GM11168 (cell line): ENCODE data around the gene UTP15.

ENCODE experiments used
- in situ Hi-C: fragments of 300-500 bp; cut with MboI; formaldehyde crosslinking; loops from one replicate; pipeline ENCODE4 v1.12.0; 2022; ENCODE audit warnings: low sequenced_read_pairs; ENCODE audit not compliant: unreplicated experiment

The UTP15 gene

DNA sequence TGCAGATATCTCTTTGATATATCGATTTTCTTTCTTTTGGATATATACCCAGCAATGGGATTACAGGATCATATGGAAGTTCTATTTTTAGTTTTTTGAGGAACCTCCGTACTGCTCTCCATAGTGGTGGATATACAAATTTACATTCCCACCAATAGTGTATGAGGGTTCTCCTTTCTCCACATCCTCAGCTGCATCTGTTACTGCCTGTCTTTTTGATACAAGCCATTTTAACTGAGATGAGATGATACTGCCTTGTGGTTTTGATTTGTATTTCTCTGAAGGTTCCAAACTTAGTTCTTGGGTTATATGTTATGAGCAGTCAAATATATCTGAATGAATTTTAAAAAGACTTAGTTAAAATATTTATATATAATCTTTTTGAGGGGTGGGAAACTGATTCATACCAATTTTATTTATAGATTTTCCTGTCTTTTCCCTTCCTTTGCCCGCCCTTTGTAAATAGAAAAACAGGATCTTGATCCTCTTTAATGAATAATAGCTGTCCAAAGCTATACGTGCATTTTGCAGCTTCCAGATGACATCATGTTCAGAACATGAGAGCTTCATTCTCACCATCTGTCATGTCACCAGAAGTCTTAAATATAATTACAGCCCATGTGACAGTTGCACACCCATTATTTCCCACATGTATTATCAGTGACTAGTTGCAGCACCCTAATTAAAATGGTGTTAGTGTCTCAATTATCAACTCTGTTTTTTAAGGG, 54.2 kb downstream of the UTP15 start:
- in situ Hi-C loops, result no loop called here

DNA sequence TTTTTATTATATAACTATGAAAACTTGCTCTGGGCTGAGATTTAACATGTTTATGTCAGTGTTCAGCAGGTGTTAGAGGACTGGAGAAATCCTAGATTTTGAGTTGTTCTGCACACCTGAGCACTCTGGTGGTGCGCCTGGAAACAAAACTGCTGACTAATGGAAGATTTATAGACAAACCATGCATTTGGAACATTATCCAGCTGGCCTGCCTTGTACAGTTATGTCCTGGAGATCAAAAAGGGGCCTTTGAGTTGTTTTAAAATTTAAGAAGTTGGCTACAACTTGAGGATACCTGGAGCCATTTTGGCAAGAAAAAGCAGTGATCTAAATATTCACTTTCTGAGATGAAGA, 54.8 kb downstream of the UTP15 start:
- in situ Hi-C loops, result no loop called here

DNA sequence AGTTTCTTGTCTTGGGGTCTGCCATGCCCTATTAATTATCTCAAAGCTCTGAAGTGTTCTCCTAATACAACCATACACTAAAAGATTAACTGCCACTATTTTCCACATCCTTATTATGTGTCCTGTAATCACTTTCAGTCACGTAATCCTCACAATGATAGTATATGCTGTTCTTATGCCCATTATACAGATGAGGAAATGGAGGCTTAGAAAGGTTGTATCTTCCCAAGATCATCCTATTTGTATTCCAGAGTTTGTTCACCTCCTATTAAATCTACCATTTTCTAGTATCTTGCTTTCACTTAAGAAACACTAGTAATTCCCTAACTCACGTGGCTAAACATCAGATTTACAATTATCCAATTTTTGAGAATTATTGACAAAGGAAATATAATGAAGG, 57.5 kb downstream of the UTP15 start:
- in situ Hi-C loops, result no loop called here

DNA sequence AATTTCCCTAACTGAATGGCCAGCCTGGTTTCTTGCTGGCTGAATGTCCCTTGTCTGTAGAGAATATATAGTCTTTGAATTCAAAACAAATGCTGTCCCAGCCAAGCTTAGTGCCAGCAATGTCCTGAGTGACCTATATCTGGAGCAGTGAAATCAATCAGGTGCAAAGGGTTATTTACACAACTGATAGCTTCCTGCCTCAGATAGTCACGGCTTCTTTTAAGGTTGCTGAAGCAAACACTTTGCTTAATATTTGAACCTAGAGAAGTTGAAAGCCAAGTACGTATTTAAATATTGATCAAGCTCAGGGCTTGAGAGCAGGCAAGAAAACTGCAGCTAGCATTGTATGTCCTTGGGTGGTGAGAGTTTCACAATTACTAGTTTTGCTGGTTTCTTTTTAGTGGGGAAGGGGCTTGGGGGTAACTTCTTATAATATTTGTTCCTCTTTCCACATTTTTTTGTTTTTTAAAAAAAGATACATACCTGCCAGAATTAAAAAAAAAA, 58.4 kb downstream of the UTP15 start:
- in situ Hi-C loops, result no loop called here

DNA sequence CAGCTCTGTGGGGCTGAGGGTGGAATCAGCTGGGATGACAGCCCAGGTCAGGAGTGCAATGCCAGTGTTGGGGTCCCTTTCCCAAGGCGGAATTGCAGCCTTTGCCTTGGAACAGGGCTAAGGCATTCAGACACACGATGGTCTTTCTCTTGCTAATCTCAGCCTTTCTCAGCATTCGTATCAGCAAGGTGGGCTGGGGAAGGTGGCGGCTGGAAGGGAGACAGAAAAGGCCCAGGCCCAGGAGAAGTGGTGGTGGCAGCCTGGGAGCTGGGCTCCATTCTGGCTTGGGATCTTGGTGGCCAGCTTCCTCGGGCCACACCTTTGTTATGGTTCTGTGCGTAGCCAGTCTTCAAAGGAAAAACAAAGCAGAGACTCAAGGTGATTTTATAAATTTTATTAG, 59.3 kb downstream of the UTP15 start:
- in situ Hi-C loops, result no loop called here

DNA sequence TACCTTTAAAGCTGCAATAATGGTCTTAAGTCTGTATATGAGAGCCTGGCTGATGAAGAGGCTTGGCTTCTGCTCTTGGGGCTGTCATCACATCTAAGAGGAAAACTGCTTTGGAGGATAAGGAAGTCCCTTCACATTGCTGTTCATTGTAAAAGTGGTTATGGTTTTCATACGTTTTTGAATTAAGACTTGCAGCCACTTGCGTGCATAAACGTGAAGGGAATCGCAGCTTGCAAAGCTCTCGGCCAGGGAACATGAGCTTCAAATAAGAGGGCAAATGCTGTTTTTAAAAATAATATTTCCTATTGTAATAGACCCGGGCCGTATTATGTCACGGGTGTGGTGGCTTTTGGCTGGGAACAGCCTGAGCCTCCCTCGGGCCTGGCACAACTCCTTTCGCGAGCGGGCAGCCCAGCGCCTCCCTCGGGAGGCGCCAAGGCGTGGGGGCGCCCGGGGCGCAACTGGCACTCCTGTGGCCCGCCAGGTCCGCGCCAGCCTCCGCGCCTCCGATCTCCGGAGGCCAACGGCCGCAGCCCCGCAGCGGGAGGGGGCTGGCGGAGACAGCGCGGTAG, 59.9 kb downstream of the UTP15 start:
- in situ Hi-C loops, result no loop called here

DNA sequence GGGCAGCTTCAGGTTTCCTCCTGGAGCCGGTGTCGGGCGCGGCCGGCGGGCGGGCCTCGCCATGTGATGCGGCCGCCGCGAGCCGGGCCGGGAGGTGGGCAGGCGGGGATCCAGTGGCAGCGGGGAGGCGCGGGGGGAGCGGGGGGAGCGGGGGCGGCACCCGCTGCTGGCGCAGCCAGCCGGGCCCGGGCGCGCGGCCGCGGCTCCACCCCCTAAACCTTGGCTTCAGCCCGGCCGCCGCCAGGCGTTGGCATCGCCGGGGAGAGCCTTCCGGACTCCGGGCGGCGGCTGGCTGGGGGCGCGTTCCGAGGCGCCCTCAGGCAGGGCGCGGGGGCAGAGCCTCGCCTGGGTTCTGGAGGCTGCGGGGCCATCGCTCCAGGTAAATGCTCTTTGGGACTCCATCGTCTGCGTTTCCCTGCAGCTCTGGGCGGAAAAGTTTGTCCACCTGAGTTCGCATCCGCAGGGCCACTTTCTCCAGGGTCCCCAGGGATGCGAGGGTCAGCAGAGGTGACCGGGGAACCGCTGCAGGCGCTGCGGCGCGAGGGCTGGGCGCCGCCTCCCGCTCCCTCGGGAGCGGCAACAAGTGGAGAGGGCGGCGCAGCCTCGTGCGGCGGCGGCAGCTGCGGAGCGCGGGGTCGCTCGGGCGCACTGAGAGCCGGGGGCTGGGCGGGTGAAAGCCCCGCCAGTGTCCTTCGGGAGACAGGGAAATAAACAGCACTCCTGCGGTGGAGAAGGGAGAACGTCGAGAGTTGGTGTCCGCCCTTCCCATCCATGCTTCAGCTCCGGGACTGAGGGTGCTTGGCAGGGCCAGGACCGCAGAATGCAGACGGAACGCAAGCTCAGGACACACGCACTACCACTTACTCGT, 60.6 kb downstream of the UTP15 start, which contains the start of gene ARHGEF28:
ARHGEF28 (plus strand) TSS at position 253 of the 868 bp plus-strand sequence. CDS start 58,656 bp downstream, outside the sequence.
- in situ Hi-C loops, result no loop called here

DNA sequence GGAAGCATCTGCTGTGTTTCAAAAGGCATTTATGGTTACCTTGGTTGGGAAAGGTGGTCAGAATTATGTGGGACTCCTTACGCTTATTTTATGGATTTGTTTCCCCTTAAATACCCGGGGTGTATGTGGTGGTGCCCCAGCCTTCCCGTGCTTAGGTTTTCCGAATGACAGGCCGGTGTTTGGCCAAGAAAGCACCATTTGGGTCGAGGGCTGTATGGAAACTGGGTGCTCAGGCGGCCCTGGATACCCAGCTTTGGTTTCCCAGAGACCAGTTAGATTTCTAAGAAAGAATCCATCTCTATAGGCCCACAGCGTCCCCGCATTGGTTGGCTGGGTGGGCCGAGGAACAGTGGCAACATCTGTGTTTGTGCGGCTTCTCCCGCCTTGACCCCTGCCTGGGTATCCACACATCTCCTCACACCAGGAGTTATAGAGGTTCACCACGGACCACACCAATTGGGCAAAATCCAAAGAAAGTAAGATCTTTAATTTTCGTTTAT, 61.3 kb downstream of the UTP15 start:
- in situ Hi-C loops, result no loop called here

DNA sequence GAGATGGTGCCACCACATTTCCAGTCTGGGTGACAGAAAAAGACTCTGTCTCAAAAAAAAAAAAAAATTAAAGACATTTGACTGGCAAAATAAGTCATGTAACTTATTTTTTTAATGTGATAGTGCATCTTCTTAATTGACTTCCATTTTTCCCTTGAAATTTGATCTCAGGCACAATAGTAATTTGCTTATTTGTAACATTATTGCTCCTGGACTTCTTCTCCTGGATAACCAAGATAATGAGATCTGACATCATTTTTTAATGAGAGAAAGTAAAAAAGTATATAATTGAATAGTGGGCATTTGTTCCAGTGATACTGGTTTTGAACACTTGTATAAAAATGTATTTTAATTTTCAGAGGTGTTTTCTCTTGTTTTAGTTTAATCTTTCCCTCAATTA, 63.9 kb downstream of the UTP15 start:
- in situ Hi-C loops, result no loop called here

DNA sequence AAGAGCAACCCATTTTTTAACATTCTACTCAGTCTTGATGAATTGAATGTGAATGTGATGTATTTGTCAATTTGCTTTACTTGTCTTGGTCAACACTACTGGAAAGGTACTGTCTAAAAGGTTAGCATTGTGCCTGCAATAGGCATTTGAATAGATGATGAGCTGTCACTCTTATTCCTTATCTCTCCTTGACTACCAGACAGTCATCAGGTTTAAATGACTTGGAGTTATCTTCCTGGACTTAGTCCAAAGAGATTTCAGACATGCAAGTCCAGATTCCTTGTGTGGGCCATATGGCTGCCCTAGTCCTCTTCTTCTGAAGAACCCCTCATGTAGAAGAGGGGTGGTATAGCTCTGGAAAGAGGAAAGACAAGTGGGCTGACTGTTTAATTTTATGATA, 65.2 kb downstream of the UTP15 start:
- in situ Hi-C loops, result no loop called here

DNA sequence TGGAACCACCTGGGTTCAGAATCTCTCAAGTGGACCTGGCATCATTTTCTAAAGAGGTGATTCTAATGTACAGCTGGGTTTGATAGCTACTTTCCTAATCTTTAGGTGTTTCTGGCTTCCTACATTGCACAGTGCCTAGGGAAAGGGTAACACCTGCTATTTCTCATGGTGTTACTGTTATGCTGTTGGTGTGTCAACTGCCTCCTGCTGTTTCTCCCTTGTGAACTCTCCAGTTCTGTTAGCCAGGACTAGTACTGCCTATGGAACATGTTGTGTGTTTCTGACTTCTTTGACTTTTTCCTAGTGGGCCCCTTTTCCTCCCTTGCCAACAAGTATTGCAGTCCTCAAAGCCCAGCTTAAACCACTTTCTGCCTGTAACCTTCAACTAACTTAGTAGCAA, 66.0 kb downstream of the UTP15 start:
- in situ Hi-C loops, result no loop called here
